Measurements from ENCODE around the gene SMIM36. TPM values are rescaled to one million over a fixed set of nuclear protein-coding genes. Genes with fewer than 3 reads are reported as not detected.

SMIM36 gene
- not detected in 2 replicates for total RNA-seq

DNA sequence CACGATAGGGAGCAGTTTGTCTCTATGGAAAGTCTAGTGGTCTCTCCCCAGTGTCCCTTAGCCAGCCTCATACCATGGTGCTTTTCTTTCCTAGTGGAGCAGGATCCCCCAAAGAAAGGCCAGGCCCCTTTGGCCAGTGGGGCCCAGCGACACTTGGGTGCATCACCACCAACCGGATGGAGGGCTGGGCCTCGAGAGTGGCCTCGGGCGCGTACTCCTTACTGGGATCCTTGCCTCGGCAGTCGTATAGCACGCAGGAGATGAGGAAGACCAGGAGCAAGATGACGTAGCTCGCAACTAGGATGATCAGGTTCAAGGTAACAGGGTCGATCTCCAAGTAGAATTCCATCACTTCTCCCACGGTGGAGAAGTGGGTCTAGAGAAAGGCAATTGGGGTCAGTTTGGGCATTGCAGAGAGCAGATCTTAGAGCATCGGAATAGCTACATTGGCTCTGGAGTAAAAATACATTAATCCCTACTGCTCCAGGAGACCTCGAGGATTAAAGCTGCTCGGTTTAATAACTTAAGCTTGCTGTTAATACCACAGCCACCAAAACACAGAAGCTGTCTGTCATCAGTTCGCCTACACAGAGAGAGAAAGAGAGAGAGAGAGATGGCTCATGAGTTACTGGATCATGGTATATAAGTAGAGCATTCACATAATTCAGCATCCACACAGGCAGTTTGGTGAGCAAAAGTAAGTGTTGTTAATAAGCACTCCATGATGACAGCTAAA lies at the start of gene SMIM36:
Gene SMIM36, minus strand, starts transcription at position 467 of the 736 bp plus-strand sequence.

DNA sequence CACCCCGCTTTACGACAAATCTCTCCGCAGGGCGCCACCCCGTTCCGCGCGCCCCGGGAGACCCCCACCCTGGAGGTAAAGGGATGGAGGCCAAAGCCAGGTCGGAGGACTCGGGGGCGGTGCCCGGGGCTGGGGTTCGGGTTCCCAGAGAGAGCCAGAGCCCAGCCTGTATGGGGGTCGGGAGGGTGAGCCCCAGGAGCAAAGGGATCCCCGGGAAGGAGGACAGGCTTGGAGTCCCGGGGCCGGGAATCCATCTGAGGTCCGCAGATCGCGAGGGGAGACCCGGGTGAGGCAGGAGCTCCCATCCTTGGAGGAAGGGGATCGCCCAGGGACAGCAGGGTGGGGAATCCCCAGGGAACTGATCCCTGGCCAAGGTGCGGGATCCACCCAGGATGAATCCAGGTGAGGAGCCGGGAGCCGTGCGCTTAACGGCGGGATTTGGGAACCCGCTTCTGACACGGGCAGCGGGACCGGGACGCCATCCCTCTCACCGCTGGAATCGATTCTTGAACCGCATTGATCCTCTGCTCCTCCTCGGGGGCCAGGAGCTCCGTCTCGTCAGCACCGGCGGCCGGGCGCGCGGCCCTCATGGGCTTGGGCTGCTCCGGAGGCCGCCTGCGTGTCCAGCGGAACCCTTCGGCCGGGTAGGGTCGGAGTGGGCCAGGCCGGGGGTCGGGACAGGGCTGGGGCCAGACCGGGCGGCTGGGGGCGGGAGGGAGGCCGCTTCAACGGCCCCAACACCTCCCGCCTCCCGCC lies 89.9 kb downstream of the SMIM36 start, which contains the start of gene MMD:
Gene MMD, minus strand, starts transcription at position 657 of the 756 bp plus-strand sequence. Its CDS starts 140 bp downstream, at position 517.

Other genes with a start within 250 kb of the SMIM36 start
- not detected in 2 replicates for gene HLF, start 246.5 kb downstream of the SMIM36 start, total RNA-seq
- 6.8 and 24.0 TPM in 2 replicates for gene MMD, start 89.6 kb downstream of the SMIM36 start, total RNA-seq
- 17.1 TPM in 1 of 2 replicates, not detected in the other for gene TMEM100, start 211.4 kb upstream of the SMIM36 start, total RNA-seq
- gene PCTP, start 239.6 kb upstream of the SMIM36 start, total RNA-seq = 22.7 and 29.0 TPM in 2 replicates